ENCODE results near the gene CASR.
A peak's percentile ranks its signal among the peaks of the same experiment; 100 is the strongest.

Gene CASR

GRCh38 chr3:122260206-122260605 lies 76.7 kb downstream of the CASR start:
- no peak for DNase-seq

DNA sequence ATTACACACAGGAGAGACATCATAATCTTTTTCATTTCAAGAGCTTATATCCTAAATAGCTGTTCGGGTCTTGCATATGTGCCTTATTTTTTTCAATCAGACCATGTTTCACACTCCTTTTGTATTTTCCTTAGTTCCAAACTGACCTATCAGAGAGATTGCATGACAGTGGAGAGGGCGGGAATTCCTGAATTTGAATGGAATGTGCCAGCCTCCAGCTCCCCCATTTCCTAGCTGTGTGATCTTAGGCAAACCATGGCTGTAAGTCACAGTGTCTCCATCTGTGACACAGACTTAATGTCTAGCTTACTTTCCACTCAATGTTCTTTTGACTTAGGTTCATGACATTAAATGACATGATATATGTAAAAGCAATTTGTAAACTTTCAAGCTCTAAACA lies 79.6 kb downstream of the CASR start:
- no peak for DNase-seq

GRCh38 chr3:122263974-122264588 lies 80.6 kb downstream of the CASR start:
- no peak for DNase-seq

DNA sequence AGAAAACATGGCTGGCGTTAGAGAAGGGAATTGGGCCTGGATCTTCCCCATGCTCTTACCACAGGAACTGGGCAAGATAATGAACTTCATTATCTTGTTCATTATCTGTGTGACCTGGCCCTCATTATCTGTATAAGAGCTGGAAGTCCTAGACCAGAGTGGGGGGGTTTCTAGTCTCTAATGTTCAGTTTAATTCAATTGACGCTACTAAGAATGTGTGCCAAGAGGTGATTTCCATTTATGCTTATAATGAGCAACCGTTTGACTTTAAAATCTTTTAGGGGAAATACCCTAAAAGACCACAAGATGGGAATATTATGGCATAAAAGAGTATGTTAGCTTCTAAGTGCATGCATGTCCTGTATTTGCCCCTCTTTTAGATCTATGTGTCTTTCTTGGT lies 82.5 kb downstream of the CASR start:
- DNase-seq = no peak

DNA sequence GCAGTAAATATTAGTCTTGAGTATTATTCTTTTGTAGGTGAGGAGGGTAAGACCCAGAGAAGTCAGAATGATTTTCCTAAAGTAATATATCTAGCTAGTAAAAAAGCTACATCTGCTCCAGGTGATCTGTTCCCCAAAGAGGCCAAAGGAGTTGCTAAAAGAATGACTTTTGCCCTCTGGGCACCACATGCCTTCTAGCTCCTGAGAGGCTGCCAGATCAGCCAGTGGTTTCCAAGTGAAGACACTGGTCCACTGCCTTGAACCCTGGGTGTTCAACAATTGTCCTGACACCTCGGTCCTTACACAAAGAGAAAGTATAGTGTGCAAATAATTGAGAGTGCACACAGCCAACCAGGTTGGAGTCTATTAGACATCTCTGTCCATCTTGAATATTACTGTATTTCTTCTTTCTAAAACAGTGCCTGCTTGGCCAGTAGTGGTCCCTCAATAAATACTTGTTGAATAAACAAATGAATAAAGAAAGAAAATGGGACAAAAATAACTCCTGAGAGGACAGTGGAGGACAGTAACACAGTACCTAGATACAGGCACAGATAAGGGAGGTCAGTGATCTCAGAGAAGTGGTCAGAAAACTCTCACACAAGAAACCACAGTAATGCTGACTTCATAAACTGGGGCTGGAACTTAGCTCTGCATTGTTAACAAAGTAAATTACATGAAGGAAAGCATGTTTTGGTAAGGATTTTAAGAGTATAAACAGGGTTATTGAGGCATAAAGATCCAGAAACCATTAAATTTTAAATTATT lies 85.0 kb downstream of the CASR start:
- DNase-seq = no peak

DNA sequence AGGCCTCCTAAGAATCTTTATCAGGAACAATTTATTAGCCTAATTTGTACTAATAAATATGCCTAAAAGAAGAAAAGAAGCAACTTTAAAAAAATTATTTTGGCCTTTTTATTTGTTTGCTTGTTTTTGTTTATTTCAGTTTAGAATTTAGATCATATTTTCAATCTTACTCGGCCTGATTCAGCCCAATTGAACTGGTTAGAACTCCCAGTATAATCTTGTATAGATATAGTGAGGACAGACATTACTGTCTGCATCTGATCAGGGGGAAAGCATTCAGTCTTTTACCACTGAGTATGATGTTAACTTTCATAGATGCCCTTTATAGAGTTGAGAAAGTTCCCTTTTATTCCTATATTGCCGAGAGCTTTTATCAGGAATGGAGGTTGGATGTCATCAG lies 85.6 kb downstream of the CASR start:
- DNase-seq = no peak

DNA sequence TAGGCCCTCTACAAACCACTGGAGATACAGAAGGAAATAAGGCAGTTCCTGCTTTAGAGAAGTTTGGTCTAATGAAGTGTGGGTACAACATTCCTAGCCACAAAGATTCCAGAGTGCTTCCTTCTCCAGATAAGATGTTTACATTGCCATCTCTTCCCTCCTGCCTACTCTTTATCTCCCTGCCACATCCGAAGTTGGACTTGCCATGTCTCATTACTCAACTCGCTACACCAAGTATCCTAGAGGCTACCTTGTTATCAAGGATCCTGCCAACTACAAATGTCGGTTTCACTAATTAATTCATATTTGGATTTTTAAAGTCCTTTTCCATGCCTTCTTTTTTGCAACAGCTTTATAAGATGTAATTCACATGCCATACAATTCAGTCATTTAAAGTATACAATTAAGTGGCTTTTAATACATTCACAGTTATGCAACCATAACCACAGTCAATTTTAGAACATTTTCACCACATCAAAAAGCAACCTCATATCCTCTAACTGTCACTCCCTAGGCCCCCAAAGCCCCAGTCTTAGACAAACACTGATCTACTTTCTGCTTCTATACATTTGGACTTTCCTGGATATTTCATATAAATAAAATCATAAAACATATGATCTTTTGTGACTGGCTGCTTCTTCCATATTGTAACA lies 87.9 kb downstream of the CASR start:
- DNase-seq = no peak

- no peak for DNase-seq
These were observed 89.4 kb downstream of the CASR start for GRCh38 chr3:122272879-122273278.

- DNase-seq = no peak
These were observed 90.0 kb downstream of the CASR start for GRCh38 chr3:122273498-122273897.

- DNase-seq = no peak
These were observed 98.4 kb downstream of the CASR start for GRCh38 chr3:122281891-122282290.

DNA sequence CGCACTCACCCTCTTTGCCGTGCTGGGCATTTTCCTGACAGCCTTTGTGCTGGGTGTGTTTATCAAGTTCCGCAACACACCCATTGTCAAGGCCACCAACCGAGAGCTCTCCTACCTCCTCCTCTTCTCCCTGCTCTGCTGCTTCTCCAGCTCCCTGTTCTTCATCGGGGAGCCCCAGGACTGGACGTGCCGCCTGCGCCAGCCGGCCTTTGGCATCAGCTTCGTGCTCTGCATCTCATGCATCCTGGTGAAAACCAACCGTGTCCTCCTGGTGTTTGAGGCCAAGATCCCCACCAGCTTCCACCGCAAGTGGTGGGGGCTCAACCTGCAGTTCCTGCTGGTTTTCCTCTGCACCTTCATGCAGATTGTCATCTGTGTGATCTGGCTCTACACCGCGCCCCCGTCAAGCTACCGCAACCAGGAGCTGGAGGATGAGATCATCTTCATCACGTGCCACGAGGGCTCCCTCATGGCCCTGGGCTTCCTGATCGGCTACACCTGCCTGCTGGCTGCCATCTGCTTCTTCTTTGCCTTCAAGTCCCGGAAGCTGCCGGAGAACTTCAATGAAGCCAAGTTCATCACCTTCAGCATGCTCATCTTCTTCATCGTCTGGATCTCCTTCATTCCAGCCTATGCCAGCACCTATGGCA lies 100.5 kb downstream of the CASR start:
- no peak for DNase-seq

GRCh38 chr3:122284486-122284885 lies 101.0 kb downstream of the CASR start:
- no peak for DNase-seq

DNA sequence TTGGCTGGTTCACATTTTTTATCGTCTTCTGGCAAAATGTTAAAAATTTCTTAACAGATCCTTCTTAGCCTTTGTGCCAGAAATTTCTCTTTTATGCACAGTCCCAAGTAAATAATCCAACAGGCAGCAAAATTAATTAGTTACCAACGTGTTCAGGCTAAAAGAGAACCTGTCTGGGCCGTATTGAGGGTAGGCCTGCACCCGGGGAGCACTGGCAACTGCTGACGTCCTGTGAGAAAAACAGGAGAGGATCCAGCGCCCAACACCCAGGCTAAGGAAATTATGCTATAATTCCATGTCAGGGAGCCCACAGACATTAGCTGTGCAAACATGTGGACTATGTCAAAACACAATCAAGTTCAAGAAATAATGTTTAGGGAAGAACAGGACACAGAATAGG lies 110.9 kb downstream of the CASR start:
- no peak for DNase-seq

DNA sequence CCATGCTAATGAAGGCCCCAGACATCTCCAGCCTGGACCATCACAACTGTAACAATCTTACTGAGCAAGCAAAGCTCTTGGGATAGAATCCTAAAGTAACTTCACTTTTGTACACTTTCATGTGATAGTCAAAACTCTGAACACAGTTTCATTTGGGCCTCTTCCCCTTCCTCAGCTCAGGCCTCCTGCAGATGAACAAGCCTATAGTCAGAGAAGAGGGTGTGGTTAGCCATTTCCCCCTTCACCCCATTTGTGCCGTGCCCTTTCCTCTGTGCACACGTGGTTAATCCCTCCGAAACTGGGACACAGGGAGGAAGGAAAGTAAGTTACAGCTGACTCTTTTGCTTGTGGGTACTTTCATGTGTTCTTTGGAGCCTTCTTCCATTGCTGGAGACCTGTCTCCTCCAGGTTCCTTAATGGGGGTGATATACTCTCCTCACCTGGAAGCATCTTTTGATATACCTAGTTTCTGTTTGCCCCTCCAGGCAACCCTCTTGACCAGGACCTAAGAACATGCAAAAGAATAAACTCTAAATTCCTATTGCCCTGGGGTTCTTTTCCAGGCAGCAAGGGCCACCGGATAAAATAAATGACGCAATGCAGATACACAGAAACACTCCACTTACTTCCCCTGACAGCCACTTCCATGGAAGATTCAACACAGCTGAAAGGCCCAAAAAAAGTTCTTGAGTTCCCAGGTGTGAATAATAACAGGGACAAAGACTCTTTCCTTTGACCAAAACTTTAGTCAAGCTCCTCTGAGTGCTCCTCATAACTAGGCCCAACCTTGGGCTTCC lies 112.0 kb downstream of the CASR start:
- no peak for DNase-seq

DNA sequence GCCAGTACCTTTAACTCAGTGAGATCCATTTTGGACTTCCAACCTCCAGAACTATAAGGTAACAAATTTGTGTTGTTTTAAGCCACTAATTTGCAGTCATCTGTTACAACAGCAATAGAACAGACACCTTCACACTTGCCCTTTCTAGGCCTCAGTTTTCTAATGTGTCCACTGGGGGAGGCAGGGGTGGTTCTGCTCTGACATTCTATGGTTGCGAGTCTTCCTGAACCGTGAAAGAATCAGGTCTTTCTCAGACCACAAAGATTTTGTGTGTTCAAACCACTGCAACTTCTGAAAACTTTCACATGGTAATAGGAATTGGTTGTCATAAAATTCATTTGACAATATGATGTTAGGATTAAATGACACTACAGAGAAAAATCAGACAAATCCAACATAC lies 114.8 kb downstream of the CASR start:
- DNase-seq = no peak

DNA sequence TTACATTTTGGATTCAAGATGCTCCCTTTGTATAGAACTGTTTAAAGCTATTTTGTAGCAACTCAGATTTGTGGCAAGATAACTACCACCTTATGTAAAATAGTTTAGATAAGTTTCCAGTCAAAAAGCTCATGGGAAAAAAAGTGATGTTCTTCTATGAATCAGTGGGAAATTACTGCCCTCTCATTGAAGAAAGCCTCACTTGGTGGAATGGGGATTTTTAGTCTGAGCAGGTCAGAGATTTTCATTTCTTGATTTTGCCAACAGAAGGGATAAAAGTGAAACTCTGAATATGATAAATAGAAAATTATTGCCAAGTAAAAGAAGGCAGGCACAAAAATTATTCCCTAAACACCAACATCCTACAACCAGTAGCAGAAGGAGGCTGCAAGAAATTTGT lies 115.7 kb downstream of the CASR start:
- DNase-seq = no peak

DNA sequence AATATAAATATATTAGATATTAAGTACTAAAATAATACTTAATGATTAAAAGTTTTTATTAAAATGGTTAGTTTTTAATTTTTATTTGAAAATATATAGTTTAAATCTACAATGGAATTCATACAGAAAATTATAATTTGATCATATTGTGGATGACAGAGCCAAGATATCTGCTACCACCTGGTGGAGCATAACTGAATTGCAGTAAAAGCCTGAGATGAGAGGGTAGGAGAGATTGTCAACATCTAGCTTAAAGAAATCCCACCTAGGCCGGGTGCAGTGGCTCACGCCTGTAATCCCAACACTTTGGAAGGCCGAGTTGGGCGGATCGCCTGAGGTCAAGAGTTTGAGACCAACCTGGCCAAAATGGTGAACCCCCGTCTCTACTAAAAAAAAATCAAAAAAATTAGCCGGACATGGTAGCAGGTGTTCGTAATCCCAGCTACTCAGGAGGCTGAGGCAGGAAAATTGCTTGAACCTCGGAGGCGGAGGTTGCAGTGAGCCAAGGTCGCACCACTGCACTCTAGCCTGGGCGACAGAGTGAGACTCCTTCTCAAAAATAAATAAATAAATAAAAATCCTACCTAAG lies 116.5 kb downstream of the CASR start:
- peak; percentile 31 for DNase-seq

GRCh38 chr3:122301063-122301462 lies 117.6 kb downstream of the CASR start:
- no peak for DNase-seq

DNA sequence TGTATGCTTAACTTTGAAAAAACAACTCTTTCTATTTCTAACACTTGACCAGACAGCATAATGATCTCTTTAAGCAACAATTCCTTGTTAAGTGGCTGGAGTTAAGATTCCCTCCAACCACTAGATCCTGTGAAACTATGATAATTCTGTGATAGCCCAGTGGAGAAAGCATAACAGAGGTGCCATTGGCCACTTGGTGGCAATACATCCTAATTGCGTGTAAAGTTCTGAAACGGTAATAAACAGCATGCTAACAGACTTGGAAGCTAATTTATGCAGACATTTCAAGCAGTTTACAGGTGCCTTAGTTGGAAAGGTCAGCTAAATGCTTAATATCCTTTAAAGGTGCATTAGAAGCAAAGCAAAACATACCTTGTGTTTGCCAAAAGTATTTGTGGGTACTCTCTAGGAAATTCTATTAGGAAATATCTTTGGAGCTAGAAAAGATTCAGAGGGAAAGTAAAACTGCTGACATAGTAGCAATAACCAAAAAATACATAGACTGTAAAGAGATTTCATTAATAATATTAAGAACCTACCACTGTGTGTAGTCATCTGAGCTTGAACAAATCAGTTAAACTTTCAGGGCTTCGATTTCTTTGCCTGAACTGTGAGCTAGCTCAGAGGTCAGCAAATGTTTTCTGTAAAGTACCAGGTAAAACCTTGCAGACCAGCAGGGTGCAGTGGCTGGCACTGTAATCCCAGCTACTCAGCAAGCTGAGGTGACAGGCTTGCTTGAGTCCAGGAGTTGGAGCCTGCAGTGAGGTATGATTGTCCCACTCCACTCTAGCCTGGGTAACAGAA lies 122.6 kb downstream of the CASR start:
- no peak for DNase-seq

- DNase-seq = no peak
These were observed 123.1 kb downstream of the CASR start for GRCh38 chr3:122306622-122306953.

DNA sequence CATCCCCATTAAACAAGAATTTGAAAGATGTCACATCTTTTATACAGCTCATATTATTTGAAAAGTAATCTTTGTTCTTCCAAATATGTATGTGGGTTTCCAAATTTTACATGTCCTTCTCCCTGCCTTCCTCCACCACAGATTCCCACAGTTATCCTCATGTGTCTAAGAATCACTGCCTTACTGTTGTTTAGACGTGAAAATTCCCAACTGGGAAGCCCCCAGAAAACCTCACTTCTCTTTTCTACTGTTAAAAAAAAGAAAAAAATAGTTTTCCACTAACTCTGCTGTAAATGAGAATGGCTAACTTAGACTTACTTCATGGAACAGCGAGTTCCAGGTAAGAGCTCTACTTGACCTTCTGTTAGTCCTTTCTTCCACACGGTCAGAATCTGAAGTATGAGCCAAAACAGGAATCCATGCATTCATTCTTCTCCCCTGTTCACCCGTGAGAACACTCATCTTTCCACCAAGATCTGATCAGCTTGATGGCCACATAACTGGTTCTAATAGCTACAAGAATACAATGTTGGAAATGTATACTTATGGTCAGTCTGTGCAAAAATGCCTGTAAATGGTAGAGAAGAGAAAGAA lies 123.7 kb downstream of the CASR start:
- DNase-seq = no peak
